ENCODE data around the gene AFF4. TPM values are rescaled to one million over a fixed set of nuclear protein-coding genes. Genes with fewer than 3 reads are reported as not detected.

Gene AFF4
- total and polyA plus RNA-seq, 9 of the 15 experiments (the other 6 are each of a cell fraction or from before 2014, with no cell fraction given): 1.7 to 25.8 (median 17.9) TPM

- TF ChIP-seq ZNF609 (CRISPR knock-in tag; IDR thresholded peaks at IDR 0.05; ENCODE audit: borderline replicate concordance) (no peak), SIN3A (IDR thresholded peaks at IDR 0.05; ENCODE audit: borderline replicate concordance in 2 of 2, control insufficient read depth in 1 of 2, low read depth in 2 of 2, low read length in 2 of 2) (peak; percentile 81 to 88; a peak in 3 of 4 replicates), HMG20B (CRISPR knock-in tag; IDR thresholded peaks at IDR 0.05) (no peak), LCOR (CRISPR knock-in tag; IDR thresholded peaks at IDR 0.05) (peak; percentile 79), MAZ (CRISPR knock-in tag; conservative IDR thresholded peaks at IDR 0.05 in 1 of 2, IDR thresholded peaks at IDR 0.05 in 1 of 2) (peak; percentile 99), ATF1 (CRISPR knock-in tag; IDR thresholded peaks at IDR 0.05) (no peak), ATF1 (tag; IDR thresholded peaks at IDR 0.05) (peak; percentile 92), PHF8 (IDR thresholded peaks at IDR 0.05; ENCODE audit: borderline replicate concordance, low read length) (peak; percentile 90), GTF2A2 (tag; IDR thresholded peaks at IDR 0.05) (0 out of 2 replicates have a peak, but pooled peaks have one; percentile 37), ZNF592 (IDR thresholded peaks at IDR 0.05) (peak; percentile 93), ZKSCAN1 (IDR thresholded peaks at IDR 0.05; ENCODE audit: low read depth, low read length) (0 out of 2 replicates have a peak, but pooled peaks have one; percentile 37), TRIM28 (IDR thresholded peaks at IDR 0.05) (no peak), TAF9B (IDR thresholded peaks at IDR 0.05; ENCODE audit: partially characterized antibody) (peak; percentile 70), NCOA4 (IDR thresholded peaks at IDR 0.05; ENCODE audit: partially characterized antibody) (no peak), MAFG (tag; conservative IDR thresholded peaks at IDR 0.05) (no peak), NELFE (IDR thresholded peaks at IDR 0.05; ENCODE audit: insufficient read depth, insufficient read length) (no peak), ETV1 (tag; conservative IDR thresholded peaks at IDR 0.05; ENCODE audit: low read depth) (peak; percentile 95), SMARCA5 (IDR thresholded peaks at IDR 0.05) (no peak)
Observed at GRCh38 chr5:132963171-132964104, at the start of gene AFF4 (continued).

Data from K562 (cell line).